ENCODE results near the gene NBPF6. TPM values are rescaled to one million over a fixed set of nuclear protein-coding genes. Genes with fewer than 3 reads are reported as not detected.

Gene NBPF6
- total RNA-seq: not detected in 2 replicates

GRCh38 chr1:108450043-108450442 is at the start of gene NBPF6:
Gene NBPF6, plus strand, starts transcription at chr1:108450343. Its CDS starts 259 bp downstream, at chr1:108450602.

Other genes with a start within 250 kb of the NBPF6 start
- 49.1 and 54.7 TPM in 2 replicates for gene SLC25A24, start 250.0 kb upstream of the NBPF6 start, total RNA-seq
- gene NBPF4, start 206.3 kb upstream of the NBPF6 start, total RNA-seq: not detected in 2 replicates
- 1.6 and 3.1 TPM in 2 replicates for gene EEIG2, start 109.8 kb downstream of the NBPF6 start, total RNA-seq
- gene HENMT1, start 210.8 kb downstream of the NBPF6 start, total RNA-seq: 10.2 and 10.6 TPM in 2 replicates
- 13.3 and 19.2 TPM in 2 replicates for gene PRPF38B, start 242.0 kb downstream of the NBPF6 start, total RNA-seq

All from placental epithelial cell (primary cell).